Fibroblast of the conjunctiva (primary cell): ENCODE results near the gene PKP1.
A peak's percentile ranks its signal among the peaks of the same experiment; 100 is the strongest.

Experiments
- DNase-seq: peaks from one replicate; pipeline ENCODE4 v3.0.0-alpha.2; 2010; ENCODE audit warnings: low read depth

The PKP1 gene

DNA sequence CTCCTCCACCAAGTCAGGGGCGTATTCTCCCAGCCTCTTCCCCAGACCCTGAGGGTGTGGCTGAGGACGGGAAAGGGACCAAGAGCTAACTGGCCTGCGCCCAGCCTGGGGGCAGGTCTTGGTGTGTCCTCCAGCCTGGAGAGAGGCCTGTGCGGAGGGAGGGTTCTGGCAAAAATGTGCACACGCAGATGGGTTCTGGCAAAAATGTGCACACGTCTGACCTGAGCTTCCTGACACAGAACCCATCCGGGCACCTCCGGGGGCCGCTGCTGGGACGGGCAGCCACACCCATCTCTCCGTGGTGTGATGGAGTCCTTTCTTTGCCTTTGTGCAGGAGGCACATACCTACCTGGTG, 23.1 kb upstream of the PKP1 start:
- no peak for DNase-seq

- no peak for DNase-seq
Observed at GRCh38 chr1:201260648-201261311, 22.5 kb upstream of the PKP1 start.

GRCh38 chr1:201261771-201262547, 21.3 kb upstream of the PKP1 start:
- DNase-seq, result no peak

DNA sequence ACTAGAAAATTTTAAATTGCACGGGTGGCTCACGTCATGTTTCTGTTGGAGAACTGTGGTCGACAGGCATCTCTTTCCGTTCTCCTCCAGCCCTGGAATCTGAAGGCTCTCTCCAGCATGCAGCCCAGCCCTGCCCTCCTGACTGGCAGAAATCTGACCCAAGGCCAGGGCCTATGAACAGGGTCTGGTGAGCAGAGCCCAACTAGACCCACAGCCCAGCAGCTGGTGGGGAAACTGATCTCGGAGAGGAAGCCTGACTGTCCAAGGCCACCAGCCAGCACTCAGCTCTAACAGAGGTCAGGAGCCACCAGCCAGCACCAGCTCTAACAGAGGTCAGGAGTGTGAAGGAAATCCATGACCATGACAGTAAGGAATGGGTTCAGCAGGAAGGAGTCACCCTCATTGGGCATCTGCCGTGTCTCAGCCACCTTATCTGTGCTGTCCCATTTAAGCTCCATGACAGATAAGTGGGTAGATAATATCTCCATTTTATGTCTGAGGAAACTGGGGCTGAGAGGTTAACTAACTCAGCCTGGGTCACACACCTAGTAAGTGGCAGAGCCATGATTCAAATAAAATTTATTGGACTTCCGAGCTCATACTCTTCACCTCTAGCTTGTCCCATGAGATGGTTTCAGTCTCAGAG, 20.2 kb upstream of the PKP1 start:
- DNase-seq, result no peak

GRCh38 chr1:201264072-201264471, 19.2 kb upstream of the PKP1 start:
- DNase-seq, result no peak

GRCh38 chr1:201264554-201264953, 18.8 kb upstream of the PKP1 start:
- no peak for DNase-seq

DNA sequence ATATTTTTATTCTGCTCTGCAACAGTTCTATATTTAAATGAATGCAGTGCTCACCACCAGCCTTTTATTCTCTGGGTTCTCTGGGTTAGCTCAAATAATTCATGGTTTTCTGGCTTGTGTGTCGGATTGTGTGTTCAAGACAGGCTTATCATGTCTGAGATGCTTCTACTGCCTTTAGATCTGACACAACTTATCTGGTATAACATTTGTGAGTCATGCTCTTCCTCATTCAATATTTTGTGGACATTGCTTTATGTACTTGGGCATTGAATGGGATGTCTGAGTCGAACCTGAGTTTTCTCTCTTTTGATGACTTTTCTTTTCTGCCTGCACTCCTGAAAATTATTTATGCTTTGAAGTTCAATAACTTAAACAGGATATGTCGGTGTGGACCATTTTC, 17.6 kb upstream of the PKP1 start:
- DNase-seq, result no peak

DNA sequence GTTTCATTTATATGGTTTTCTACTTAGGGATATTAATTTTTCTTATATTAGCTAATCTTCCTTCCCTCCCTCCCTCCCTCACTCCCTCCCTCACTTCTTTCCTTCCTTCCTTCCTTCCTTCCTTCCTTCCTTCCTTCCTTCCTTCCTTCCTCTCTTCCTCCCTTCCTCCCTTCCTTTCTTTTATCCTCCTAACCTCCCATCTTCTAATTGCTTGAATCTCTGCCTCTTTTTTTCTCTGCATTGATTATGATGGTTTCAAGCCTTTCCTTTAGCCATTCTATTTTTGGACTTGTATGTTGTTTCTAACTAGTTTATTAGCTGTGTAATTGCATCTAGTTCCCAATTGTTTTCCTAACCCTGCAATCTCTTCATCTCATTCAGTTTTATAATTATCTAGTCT, 17.0 kb upstream of the PKP1 start:
- no peak for DNase-seq

DNA sequence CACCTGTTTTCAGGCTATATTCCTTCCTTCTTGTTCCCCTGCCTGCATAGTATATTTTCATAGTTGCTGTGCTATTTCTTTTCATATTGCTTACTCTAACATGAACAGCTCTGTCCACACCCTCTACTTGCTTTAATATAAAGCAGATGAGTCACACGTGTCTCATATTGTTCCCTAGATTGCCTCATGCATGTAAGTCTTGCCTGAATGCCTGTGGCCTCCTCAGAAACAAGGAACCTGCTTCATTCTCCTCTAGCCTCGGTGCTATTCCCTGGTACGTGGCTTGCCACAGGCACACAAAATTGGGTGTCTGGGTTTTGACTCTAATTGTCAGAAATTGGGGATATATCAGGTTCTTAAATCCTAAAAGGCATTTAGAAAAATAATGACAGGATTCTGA, 16.5 kb upstream of the PKP1 start:
- DNase-seq, result peak; percentile 93

DNA sequence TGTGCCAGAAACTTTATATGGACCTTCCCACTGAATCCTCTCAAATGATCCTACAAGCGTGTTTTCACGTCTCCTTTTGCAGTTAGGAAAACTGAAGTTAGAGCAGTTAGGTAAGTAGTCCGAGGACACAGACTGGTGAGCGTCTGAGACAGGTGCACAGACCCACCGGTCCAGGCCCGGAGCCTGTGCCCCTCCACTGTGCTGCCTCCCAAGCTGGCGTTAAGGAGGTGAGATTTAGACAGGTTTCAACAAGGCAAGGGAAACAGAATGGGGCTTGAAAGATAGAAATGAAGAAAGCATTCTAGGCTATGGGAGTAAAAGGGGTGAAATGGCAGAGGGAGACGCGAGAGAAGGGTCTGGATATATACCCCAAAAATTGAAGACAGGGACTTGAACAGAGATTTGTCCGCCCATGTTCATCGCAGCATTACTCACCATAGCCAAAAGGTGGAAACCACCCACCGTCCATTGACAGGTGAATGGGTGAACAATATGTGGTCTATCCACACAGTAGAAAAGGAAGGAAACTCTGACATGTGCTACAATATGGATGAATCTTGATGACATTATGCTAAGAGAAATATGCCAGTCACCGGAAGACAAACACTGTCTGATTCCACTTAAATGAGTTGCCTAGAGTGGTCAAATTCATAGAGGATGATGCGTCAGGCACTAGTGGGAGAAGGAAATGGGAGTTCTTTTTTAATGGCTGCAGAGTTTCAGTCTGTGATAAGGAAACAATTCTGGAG, 15.7 kb upstream of the PKP1 start:
- DNase-seq, result no peak

GRCh38 chr1:201268604-201269151, 14.6 kb upstream of the PKP1 start:
- peak; percentile 63 for DNase-seq

DNA sequence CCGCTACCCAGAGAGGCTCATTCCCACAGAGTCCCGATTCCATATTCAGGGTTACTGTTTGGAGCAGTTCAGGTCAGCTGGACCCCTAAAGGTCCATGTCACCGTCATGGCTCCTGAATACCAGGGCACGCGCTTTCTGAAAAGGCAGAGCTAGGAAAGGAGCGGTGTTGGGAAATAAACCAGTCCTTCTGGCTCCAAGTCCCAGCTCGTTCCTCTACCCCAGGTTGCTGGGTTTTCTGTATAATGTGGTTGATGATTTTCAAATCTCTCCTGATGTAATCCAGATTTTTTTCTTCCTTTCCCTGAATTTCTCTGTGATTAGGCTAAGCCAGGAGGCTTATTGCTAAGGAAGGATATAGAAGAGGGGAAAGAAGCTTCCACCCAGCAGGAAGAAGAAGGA, 14.0 kb upstream of the PKP1 start:
- no peak for DNase-seq

DNA sequence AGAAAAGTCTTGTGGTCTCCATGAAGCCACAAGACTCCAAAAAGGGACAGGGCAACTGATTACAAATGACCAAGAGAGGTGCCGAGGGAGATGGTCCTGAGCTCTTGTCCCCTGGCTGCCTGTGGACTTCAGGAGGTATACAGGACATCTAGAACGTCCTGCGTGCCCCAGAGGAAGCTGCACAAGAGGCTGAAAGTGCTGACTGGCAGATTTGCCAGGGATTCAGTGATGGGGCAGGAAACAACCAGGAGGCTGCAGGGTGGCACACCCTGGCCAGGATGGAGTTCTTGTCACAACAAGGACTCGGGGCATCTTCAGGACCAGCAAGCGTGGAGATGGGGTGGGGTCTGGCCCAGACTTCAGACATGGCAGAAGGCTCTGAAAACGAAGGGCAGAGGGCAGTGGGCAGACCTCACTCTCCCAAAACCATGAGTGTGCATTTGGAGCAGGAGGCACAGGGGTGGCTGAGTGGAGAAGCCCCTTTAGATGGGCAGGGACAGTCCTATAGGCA, 13.4 kb upstream of the PKP1 start:
- no peak for DNase-seq

DNA sequence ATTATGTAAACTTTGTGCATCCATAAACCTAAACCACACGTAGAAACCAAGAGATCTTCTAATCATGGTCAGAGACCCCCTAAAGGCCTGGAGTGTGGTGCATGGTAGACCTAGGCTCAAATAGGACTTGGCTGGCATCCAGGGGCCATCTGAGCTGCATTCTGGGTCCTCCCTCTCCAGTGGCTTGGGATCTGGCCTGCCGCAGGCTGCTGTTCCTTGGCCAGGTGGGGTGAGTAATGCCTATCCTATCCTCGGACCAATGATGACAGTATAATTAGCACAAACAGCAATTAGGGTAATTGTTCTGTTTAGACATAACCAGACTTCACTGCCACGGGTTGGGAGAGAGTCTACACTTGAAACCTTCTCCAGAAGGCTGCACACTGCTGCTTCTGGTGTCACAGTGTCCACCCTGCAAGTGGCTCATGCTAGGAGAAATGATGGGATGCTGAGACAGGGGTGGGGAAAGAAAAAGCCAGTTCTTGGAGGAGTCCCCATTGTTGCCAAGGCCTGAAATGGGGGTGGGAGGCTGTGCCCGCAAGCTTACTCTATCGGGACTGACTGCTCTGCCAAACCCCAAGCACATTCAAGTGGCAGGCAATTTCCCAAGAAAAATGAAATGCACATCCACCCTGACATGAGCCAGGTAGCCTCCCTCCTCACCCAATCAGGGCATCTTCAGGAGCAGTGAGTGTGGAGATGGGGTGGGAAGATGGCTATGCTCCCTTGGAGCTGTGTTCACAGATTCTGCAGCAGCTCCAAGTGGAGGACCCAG, 12.5 kb upstream of the PKP1 start:
- no peak for DNase-seq

DNA sequence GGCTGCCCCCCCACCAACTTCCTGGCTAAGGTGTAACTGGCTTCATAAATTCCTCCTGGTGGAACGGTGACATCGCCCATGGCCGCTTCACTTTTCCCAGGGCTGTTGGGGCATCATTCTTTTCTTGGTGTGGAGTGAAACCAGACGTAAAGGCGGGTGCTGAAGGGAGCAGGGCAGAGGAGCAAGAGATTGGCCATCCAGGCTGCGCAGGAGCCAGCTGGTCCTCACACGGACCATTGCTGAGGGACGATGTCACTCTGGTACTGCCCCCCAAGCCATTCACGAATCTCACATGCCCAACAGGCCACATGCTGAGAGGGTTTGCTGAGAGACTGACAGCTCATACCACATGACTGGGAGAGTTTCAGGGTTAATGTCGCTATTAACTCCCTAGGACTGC, 10.5 kb upstream of the PKP1 start:
- DNase-seq, result no peak

DNA sequence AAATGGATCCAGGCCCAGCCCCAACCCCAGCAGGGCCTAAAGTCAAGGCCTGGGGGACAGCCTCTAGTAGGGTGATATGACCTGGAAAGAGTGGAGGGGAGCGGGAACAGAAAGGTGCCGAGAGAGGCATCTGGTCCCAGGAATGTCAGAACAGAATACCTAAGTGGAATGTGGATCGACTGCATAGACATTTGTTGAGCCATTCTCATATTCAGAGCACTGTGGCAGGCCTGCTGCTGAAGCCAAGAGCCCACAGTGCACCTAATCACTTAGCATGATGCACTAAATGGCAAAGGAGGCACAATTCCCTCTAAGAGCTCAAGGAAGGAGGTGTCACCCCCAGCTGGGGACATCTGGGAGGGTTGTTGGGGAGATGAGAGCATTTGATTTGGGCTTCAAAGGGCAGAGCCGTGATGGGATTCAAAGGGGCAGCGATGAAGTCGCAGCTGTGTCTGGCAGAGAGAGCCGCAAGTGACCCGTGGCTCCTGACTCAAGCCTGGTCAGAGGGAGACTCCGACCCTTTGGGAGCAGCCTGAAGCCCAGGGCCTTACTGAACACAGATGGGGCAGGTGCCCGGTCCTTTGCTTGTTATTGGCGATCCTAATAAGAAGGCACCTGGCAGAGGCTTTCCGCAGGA, 8.6 kb upstream of the PKP1 start:
- no peak for DNase-seq

DNA sequence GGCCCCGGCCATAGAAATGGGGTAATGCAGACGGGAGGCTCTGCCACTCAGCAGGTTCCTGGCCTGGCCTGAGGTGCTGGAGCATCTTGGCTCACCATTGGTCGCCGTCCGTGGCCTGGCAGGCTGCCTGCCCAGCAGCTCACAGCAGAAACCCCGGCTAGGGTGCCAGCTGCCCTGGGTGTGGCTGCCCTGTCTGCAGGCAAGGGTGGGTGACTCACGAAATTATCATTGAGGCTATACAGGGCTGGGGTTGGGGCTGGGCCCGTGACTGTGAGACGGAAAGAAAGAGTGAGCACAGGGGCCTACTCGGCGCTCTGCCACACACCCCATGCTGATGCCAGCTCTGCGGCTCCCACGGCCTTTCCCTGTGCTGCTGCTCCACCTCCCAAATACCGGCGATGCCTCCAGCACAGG, 8.0 kb upstream of the PKP1 start:
- DNase-seq, result peak; percentile 75

DNA sequence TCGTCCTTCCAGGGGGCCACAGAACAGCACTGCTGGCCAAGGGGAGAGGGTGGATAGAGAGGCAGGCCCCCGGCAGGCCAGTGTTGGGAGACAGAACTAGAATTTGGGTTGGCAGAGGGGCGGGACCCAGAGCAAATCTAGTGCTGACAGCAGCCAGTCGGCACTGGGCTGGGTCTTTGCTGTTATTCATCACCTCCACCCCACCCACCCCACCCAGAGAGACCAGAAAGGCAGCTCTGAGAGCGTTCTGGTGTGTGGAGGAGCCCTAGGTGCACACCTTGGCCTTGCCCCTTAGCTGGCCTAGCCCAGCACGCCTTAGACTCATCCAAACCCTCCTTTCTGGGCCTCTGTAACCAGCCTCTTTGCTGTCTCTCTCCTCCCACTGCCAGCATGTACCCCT, 6.4 kb upstream of the PKP1 start:
- DNase-seq, result no peak

GRCh38 chr1:201277441-201277840, 5.9 kb upstream of the PKP1 start:
- no peak for DNase-seq

- no peak for DNase-seq
Observed at GRCh38 chr1:201279313-201279712, 4.0 kb upstream of the PKP1 start.

DNA sequence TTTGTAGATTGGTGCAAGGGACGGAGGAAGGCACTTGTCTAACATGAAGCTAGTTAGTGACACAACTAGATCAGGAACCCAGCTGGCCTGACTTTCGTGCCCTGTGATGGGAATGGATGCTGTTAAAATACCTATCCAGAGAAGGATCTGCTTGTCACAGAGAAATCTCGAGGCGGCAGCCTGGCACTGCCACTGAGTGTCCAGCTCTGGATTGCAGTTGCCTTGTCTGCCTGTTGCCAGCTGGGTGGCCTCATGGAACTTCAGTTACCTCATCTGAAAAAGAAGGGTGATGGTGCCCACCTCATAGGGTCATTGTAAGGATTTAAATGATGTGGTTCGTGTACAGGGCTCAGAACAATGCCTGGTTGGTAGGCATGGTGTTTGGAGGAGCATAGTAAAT, 2.4 kb upstream of the PKP1 start:
- DNase-seq, result no peak
